Measurements from ENCODE around the gene TMEM183A. TPM values are rescaled to one million over a fixed set of nuclear protein-coding genes. Genes with fewer than 3 reads are reported as not detected.
A peak's percentile ranks its signal among the peaks of the same experiment; 100 is the strongest.

TMEM183A gene
- total and polyA plus RNA-seq, 9 of the 15 experiments (the other 6 are each of a cell fraction or from before 2014, with no cell fraction given): 23.4 to 190 (median 124) TPM

DNA sequence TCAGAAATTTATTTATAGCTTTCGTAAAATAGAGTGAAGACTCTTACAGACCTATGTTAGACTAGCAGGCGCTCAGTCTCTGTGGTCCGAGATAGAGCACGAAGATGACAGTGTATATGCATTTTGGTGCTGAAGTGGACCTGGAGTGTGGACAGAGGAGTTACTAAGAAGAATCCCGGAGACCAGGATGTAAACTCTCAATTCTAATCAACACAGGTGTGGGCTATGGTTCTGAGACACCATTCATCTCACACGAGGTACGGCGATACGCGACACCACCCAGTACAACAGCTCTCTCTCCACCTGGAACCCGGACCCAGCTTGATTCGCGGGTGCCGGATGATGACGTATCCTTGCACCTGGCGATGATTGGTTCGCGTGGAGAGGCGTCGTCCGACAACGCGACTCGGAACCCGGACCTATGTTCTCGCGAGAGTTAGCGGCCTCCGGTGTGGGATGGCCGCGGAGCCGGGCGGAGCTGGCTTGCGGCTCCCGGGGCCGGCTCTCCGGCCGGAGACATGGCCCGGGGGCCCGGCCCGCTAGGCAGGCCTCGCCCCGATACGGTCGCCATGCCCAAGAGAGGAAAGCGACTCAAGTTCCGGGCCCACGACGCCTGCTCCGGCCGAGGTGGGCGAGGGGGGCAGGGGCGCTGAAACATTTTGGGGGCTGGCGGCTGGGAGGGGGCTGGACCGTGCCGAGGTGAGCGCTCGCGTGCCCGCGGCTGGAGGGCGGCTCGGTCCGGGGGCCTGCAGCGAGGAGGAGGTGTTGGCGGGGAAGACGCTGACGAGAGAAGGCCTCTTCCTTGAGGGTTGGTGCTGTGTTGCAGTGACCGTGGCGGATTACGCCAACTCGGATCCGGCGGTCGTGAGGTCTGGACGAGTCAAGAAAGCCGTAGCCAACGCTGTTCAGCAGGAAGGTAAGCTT is at the start of gene TMEM183A (continued):
- TF ChIP-seq, protein P1, sequence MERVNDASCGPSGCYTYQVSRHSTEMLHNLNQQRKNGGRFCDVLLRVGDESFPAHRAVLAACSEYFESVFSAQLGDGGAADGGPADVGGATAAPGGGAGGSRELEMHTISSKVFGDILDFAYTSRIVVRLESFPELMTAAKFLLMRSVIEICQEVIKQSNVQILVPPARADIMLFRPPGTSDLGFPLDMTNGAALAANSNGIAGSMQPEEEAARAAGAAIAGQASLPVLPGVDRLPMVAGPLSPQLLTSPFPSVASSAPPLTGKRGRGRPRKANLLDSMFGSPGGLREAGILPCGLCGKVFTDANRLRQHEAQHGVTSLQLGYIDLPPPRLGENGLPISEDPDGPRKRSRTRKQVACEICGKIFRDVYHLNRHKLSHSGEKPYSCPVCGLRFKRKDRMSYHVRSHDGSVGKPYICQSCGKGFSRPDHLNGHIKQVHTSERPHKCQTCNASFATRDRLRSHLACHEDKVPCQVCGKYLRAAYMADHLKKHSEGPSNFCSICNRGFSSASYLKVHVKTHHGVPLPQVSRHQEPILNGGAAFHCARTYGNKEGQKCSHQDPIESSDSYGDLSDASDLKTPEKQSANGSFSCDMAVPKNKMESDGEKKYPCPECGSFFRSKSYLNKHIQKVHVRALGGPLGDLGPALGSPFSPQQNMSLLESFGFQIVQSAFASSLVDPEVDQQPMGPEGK (CRISPR knock-in tag; IDR thresholded peaks at IDR 0.05; ENCODE audit: borderline replicate concordance): no peak
- TF ChIP-seq TAF7 (tag; IDR thresholded peaks at IDR 0.05): peak; percentile 34; the same call in 1 of the 2 replicates
- TF ChIP-seq TAL1 (IDR thresholded peaks at IDR 0.05): peak; percentile 25
- no peak for TF ChIP-seq GTF2A2 (tag; IDR thresholded peaks at IDR 0.05)
- TF ChIP-seq HSF4 (CRISPR knock-in tag; IDR thresholded peaks at IDR 0.05; ENCODE audit: borderline replicate concordance): no peak
- no peak for TF ChIP-seq NFXL1 (CRISPR knock-in tag; IDR thresholded peaks at IDR 0.05)
- peak; percentile 25; the same call in 1 of the 2 replicates for TF ChIP-seq EGR1 (conservative IDR thresholded peaks at IDR 0.05)
- no peak for TF ChIP-seq ZNF23 (CRISPR knock-in tag; IDR thresholded peaks at IDR 0.05)
- TF ChIP-seq, protein P2, sequence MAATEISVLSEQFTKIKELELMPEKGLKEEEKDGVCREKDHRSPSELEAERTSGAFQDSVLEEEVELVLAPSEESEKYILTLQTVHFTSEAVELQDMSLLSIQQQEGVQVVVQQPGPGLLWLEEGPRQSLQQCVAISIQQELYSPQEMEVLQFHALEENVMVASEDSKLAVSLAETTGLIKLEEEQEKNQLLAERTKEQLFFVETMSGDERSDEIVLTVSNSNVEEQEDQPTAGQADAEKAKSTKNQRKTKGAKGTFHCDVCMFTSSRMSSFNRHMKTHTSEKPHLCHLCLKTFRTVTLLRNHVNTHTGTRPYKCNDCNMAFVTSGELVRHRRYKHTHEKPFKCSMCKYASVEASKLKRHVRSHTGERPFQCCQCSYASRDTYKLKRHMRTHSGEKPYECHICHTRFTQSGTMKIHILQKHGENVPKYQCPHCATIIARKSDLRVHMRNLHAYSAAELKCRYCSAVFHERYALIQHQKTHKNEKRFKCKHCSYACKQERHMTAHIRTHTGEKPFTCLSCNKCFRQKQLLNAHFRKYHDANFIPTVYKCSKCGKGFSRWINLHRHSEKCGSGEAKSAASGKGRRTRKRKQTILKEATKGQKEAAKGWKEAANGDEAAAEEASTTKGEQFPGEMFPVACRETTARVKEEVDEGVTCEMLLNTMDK (IDR thresholded peaks at IDR 0.05; ENCODE audit: borderline replicate concordance, insufficient read depth, low read depth, low read length, poor library complexity, severe bottlenecking): no peak
- TF ChIP-seq NR2C2 (CRISPR knock-in tag; IDR thresholded peaks at IDR 0.05): peak; percentile 78; the same call in 1 of the 2 replicates
- peak; percentile 79 for TF ChIP-seq NR2C2 (tag; IDR thresholded peaks at IDR 0.05)
- TF ChIP-seq HIVEP1 (CRISPR knock-in tag; IDR thresholded peaks at IDR 0.05): no peak
- TF ChIP-seq ZNF586 (CRISPR knock-in tag; conservative IDR thresholded peaks at IDR 0.05): no peak
- TF ChIP-seq HNRNPL (IDR thresholded peaks at IDR 0.05; ENCODE audit: low read depth, low read length): no peak
- no peak for TF ChIP-seq SMAD3 (CRISPR knock-in tag; conservative IDR thresholded peaks at IDR 0.05)
- no peak for TF ChIP-seq HNRNPK (IDR thresholded peaks at IDR 0.05; ENCODE audit: low read depth, low read length, poor library complexity, severe bottlenecking)
- peak; percentile 91 for TF ChIP-seq KDM5B (IDR thresholded peaks at IDR 0.05; ENCODE audit: insufficient replicate concordance, low read depth, low read length)
- TF ChIP-seq, protein P3, sequence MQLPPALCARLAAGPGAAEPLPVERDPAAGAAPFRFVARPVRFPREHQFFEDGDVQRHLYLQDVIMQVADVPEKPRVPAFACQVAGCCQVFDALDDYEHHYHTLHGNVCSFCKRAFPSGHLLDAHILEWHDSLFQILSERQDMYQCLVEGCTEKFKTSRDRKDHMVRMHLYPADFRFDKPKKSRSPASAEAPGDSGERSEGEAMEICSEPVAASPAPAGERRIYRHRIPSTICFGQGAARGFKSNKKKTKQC (CRISPR knock-in tag; IDR thresholded peaks at IDR 0.05): peak; percentile 64
- peak; percentile 60; the same call in 1 of the 2 replicates for TF ChIP-seq RB1 (IDR thresholded peaks at IDR 0.05; ENCODE audit: low read depth)
- no peak for TF ChIP-seq HMG20A (CRISPR knock-in tag; conservative IDR thresholded peaks at IDR 0.05)
- peak; percentile 24 to 91; a peak in 2 of 4 replicates for TF ChIP-seq TEAD1 (CRISPR knock-in tag; IDR thresholded peaks at IDR 0.05)
- TF ChIP-seq MCM2 (IDR thresholded peaks at IDR 0.05; ENCODE audit: low read depth): no peak
- peak; percentile 48; the same call in 1 of the 2 replicates for TF ChIP-seq GTF2E2 (tag; IDR thresholded peaks at IDR 0.05)
- TF ChIP-seq PRPF4 (IDR thresholded peaks at IDR 0.05; ENCODE audit: insufficient read depth, low read depth, low read length, poor library complexity, severe bottlenecking): no peak
